Peyer's patch (tissue), 4 donors: Measurements from ENCODE around the gene PIP5K1C.

Experiments
- CTCF ChIP-seq, 6 experiments: fragments of 450-650 bp in 4 of 6; fragments of 200-600 bp in 2 of 6; sonication (generic) in 1 of 6; IDR thresholded peaks; one replicate each; pipeline ENCODE4 v1.5.1; 2017 to 2019; ENCODE audit warnings: antibody characterized with exemption in 6 of 6, mild to moderate bottlenecking in 3 of 6, moderate library complexity in 1 of 6
- POLR2A ChIP-seq, 2 donors: fragments of 450-650 bp; IDR thresholded peaks; one replicate each; pipeline ENCODE4 v1.5.1; 2017; ENCODE audit warnings: antibody characterized with exemption in 2 of 2, mild to moderate bottlenecking in 2 of 2, moderate library complexity in 2 of 2

- no peak for TF ChIP-seq POLR2A (IDR thresholded peaks at IDR 0.05)
- TF ChIP-seq CTCF (IDR thresholded peaks at IDR 0.05): peak; percentile 34 to 50 (median 38)
Measured at GRCh38 chr19:3586127-3586626, 114.1 kb downstream of the PIP5K1C start.
